Bronchial epithelial cell (primary cell): ENCODE results near the gene C3orf20. TPM values are rescaled to one million over a fixed set of nuclear protein-coding genes. Genes with fewer than 3 reads are reported as not detected.
A peak's percentile ranks its signal among the peaks of the same experiment; 100 is the strongest.

Source experiments
- DNase-seq: peaks from one replicate; pipeline ENCODE4 v3.0.0-alpha.2; 2010; ENCODE audit warnings: low read depth
- FAIRE-seq: peaks from 2 replicates; lab custom pipeline; 2011; peaks lifted over from hg19 to GRCh38; lab: Jason Lieb, UNC
- H3K27me3 ChIP-seq: 2 replicates; pipeline ENCODE4 v1.5.1; 2011; ENCODE audit warnings: low read length; ENCODE audit not compliant: control insufficient read depth, insufficient read depth
- H3K36me3 ChIP-seq: 2 replicates; pipeline ENCODE4 v1.5.1; 2011; ENCODE audit warnings: low read length; ENCODE audit not compliant: control insufficient read depth, insufficient read depth
- H3K4me3 ChIP-seq: 2 replicates; pipeline ENCODE4 v1.5.1; 2011; ENCODE audit warnings: mild to moderate bottlenecking, low read depth, low read length, control low read depth
- total RNA-seq: library from RNA; depleted of rRNA; stranded (reverse); fragments of >200 nt; gene quantifications from 2 replicates; pipeline ENCODE4 v1.2.1, GENCODE V29; 2014
- TF ChIP-seq, protein P1 (sequence below): IDR thresholded peaks from 2 replicates; pipeline ENCODE4 v1.5.1; 2011; ENCODE audit warnings: mild to moderate bottlenecking, moderate library complexity, low read length, control low read depth, inconsistent platforms; ENCODE audit not compliant: insufficient read depth, severe bottlenecking

Gene C3orf20
- total RNA-seq, 1 donor from 2014 or later, result under 0.01 TPM

DNA sequence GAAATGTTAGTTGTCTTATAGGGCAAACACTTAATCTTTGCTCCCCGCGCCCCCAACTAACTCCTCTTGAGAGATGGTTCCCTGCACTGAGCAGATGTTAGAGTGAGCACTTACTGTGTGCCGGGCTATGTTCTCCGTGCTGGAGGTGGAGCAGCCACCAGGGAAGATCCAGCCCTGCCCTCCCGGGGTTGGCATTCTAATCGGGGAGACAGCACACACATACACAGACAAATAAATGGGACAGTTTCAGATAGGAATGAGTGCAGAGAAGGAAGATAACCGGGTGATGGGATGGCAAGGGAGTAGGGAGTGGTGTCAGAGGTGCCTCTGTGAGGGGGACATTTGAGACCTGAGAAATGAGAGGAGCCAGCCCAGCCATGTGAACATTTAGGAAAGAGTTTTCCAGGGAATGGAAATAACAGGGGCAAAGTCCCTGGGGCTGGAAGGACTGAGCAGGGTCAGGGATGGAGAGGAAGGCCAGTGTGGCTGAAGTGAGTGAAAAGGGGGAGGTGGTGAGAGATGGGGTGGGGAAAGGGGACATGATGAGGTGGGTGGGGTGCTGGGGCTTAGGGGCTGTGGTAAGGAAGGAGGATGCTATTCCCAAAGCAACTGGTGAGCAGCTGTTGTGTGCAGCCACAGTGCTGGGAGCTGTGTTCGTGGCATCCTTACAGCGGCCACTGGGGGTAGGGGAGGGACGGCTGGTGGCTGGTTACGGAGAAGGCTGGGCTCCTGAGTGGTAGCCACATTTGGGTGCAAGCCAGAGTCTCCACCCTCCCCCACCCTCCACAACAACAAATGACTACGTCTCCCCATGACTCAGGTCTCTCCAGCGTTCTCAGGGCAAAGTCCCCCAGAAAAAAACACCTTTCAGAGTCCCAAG is 128.4 kb downstream of the C3orf20 start:
- FAIRE-seq (no peak), DNase-seq (no peak)
- TF ChIP-seq, protein P1, sequence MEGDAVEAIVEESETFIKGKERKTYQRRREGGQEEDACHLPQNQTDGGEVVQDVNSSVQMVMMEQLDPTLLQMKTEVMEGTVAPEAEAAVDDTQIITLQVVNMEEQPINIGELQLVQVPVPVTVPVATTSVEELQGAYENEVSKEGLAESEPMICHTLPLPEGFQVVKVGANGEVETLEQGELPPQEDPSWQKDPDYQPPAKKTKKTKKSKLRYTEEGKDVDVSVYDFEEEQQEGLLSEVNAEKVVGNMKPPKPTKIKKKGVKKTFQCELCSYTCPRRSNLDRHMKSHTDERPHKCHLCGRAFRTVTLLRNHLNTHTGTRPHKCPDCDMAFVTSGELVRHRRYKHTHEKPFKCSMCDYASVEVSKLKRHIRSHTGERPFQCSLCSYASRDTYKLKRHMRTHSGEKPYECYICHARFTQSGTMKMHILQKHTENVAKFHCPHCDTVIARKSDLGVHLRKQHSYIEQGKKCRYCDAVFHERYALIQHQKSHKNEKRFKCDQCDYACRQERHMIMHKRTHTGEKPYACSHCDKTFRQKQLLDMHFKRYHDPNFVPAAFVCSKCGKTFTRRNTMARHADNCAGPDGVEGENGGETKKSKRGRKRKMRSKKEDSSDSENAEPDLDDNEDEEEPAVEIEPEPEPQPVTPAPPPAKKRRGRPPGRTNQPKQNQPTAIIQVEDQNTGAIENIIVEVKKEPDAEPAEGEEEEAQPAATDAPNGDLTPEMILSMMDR, result no peak
- H3K4me3 ChIP-seq, result no peak overlapping the region
- peaks cover 4% of the 10 kb centered on the region for H3K27me3 ChIP-seq
- H3K36me3 ChIP-seq, result no peaks in the 10 kb centered on the region

DNA sequence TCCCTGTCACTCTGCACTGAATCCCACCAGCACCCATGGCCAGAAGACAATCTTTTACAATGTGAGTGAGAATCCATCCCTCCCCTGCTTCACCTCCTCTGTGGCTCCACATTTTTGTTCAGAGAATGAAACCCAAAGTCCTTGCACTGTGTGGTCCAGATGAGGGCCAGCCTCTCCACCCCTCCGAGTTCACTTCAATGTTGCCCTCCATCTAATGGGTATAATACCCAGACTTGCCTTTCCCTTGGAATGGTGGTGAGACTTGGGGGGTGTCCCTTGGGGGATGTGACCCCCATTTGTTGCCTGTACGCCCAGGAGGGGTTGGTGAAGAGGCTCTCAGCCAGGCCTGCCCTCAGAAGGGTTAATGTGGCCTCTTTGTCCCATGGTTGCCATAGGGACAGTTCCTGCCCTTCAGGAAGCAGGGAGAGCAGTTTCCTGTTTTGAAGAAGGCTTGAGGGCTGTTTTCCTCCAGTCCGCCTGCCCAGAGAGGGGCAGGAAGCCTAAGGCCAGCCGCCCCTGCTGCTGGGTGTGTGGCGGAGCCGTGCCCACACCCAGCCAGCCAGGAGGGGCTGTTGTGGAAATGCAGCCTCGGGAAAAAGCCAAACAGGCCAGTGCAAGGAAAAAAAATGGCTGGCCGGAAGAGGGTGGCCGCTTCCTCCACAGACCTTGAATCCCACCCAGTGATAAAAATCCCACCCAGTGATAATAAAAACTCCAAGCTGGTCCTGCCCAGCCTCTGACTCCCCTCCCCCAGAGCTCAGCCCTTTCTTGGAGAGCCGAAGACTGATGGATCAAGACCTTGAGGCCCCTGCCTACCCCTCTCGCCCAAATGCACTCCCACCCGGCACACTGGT is 129.3 kb downstream of the C3orf20 start:
- H3K36me3 ChIP-seq, result no peaks in the 10 kb centered on the region
- FAIRE-seq (no peak), DNase-seq (no peak)
- H3K4me3 ChIP-seq, result no peak overlapping the region
- H3K27me3 ChIP-seq, result peaks cover 4% of the 10 kb centered on the region
- TF ChIP-seq, protein P1, result no peak

DNA sequence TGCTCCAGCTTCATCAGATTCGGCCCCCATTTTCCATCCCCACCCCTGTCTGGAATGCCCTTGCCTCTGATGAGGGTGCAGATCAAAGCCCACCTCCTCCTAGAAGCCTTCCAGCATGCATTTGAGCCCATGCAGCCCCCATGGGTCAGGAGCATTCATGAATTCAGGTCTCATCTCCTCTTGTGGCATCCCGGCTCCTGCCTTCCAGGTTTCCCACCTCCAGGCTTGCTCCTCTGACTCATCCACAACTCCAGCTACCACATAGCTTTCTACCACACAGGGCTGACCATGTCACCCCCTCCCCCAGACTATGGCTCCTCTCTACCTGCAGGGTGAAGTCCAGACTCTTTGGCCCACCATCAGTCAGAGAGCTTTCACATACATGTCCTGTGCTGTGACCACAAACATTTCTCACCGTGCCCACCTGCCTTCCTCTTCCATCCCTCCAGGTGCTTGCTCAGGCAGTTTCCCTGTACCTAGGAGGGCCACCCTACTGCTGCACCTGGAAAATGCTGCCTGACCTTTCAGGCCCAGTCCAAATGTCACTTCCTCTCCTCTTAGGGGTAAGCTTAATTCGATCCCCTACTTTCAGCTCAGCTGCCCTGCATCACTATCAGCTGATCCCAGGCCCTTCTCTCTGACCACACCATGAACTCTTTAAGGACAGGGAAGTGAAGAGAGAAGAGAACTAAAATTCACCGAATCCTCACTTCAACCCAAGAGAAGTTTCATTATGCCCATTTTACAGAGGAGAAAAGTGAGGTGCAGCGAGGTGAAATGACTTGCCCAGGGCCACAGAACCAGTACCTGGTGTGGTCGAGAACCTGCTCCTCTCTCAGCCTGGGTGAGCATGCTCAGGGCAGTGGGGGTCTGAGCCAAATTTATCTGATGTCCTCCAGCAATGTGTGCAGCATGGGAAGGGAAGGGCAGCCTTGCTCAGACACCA is 130.2 kb downstream of the C3orf20 start:
- FAIRE-seq, result peak; percentile 55
- Histone ChIP-seq H3K36me3 (no peaks in the 10 kb centered on the region), H3K4me3 (no peak overlapping the region), H3K27me3 (peaks cover 8% of the 10 kb centered on the region)
- no peak for DNase-seq
- TF ChIP-seq, protein P1, result no peak

DNA sequence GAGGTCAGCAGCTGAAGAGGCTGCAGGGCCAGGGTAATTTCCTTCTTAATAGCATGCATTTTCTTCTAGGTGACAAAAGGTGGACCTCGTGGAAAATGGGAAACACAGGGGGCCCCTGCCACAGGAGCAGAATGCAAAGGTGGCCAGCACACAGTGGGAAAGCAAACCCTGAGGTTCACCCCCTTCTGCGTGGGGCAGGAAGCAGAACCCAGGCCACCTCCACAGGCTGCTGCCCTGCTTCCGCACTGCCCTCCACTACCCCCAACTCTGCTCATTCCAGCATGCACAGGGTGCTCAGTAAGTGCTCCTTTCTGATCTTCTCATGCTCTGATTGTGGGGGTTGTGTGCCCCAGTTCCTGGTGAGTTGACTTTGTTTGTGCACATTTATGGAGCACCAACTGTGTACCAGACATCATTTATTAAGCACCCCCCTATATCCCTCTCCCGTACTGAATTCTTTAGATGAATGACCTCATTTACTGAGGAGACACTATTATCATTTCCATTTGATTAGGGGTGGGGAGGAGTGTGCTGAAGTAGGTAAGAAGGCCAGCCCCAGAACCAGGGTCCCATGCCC is 131.1 kb downstream of the C3orf20 start:
- TF ChIP-seq, protein P1, result no peak
- no peaks in the 10 kb centered on the region for H3K36me3 ChIP-seq
- FAIRE-seq, result no peak
- peaks cover 10% of the 10 kb centered on the region for H3K27me3 ChIP-seq
- H3K4me3 ChIP-seq, result no peak overlapping the region
- no peak for DNase-seq
